ENCODE data around the gene SLC41A1. TPM values are rescaled to one million over a fixed set of nuclear protein-coding genes. Genes with fewer than 3 reads are reported as not detected.
A peak's percentile ranks its signal among the peaks of the same experiment; 100 is the strongest.

Gene SLC41A1
- total RNA-seq, 1 donor from 2014 or later, result 19.4 TPM

- Mint-ChIP-seq H3K27ac (peak overlapping the region; percentile 93), H3K27me3 (ENCODE audit: low read depth) (peaks cover 30% of the 10 kb centered on the region), H3K4me1 (peaks cover 51% of the 10 kb centered on the region), H3K4me3 (no peak overlapping the region), H3K9me3 (no peaks in the 10 kb centered on the region), H3K36me3 (no peaks in the 10 kb centered on the region)
- no peak for TF ChIP-seq CTCF (IDR thresholded peaks at IDR 0.05; ENCODE audit: unreplicated experiment)
- DNase-seq (ENCODE audit: low spot score in 2 of 2, unreplicated experiment in 2 of 2), result no peak
These were observed 42.4 kb downstream of the SLC41A1 start for GRCh38 chr1:205770618-205771017.

GRCh38 chr1:205769641-205770365 lies 43.2 kb downstream of the SLC41A1 start:
- no peak for TF ChIP-seq CTCF (IDR thresholded peaks at IDR 0.05; ENCODE audit: unreplicated experiment)
- H3K9me3 Mint-ChIP-seq, result no peaks in the 10 kb centered on the region
- H3K36me3 Mint-ChIP-seq, result no peaks in the 10 kb centered on the region
- peaks cover 46% of the 10 kb centered on the region for H3K4me1 Mint-ChIP-seq
- H3K27me3 Mint-ChIP-seq (ENCODE audit: low read depth), result peaks cover 26% of the 10 kb centered on the region
- peak overlapping the region; percentile 40 for H3K27ac Mint-ChIP-seq
- no peak overlapping the region for H3K4me3 Mint-ChIP-seq
- no peak for DNase-seq (ENCODE audit: low spot score in 2 of 2, unreplicated experiment in 2 of 2)

GRCh38 chr1:205767248-205767647 lies 45.8 kb downstream of the SLC41A1 start:
- TF ChIP-seq CTCF (IDR thresholded peaks at IDR 0.05; ENCODE audit: unreplicated experiment), result no peak

DNA sequence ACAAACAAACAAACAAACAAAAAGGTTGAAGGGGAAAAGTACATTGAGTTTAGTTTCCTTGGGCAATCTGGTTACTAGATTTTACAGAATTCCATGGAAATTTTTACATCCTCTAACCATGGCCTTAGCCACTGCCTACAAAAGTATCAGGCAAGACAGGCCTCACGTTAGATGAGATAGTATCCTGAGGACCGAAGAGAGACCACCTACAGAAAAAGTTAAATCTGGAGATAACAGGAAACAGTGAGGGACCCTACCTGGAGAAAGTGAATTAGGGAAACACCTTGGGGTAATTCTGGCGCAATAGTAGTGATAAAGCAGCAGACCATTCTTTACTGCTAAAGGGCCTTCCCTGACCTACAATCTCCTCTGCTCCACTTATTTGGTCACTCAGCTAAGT lies 46.4 kb downstream of the SLC41A1 start:
- no peaks in the 10 kb centered on the region for H3K27me3 Mint-ChIP-seq (ENCODE audit: low read depth)

More at GRCh38 chr1:205767248-205767647, 45.8 kb downstream of the SLC41A1 start:
- DNase-seq (ENCODE audit: low spot score in 2 of 2, unreplicated experiment in 2 of 2), result no peak
- Mint-ChIP-seq H3K4me3 (no peak overlapping the region), H3K9me3 (no peaks in the 10 kb centered on the region), H3K36me3 (no peaks in the 10 kb centered on the region), H3K4me1 (peaks cover 29% of the 10 kb centered on the region), H3K27ac (no peak overlapping the region), H3K27me3 (ENCODE audit: low read depth) (peaks cover 3% of the 10 kb centered on the region)

DNA sequence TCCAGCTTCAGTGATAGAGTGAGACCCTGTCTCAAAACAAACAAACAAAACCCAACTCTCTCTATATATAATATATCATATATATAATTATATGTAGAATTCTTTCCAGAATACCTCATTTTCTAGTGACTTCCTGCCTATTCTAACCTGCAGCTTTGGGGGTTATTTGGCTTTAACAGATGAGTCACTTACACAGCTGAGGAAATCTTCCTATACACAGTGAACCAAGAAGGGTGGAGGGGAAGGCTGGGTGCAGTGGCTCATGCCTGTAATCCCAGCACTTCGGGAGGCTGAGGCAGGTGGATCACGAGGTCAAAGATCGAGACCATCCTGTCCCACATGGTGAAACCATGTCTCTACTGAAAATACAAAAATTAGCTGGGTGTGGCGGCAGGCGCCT lies 47.0 kb downstream of the SLC41A1 start:
- no peak overlapping the region for H3K4me3 Mint-ChIP-seq
- no peaks in the 10 kb centered on the region for H3K27me3 Mint-ChIP-seq (ENCODE audit: low read depth)

More for the DNA sequence above, 46.4 kb downstream of the SLC41A1 start:
- no peak for TF ChIP-seq CTCF (IDR thresholded peaks at IDR 0.05; ENCODE audit: unreplicated experiment)
- Mint-ChIP-seq H3K4me3 (no peak overlapping the region), H3K27ac (no peak overlapping the region), H3K36me3 (no peaks in the 10 kb centered on the region), H3K4me1 (peaks cover 22% of the 10 kb centered on the region), H3K9me3 (no peaks in the 10 kb centered on the region)
- DNase-seq (ENCODE audit: low spot score in 2 of 2, unreplicated experiment in 2 of 2), result no peak

More for the DNA sequence above, 47.0 kb downstream of the SLC41A1 start:
- TF ChIP-seq CTCF (IDR thresholded peaks at IDR 0.05; ENCODE audit: unreplicated experiment), result no peak
- no peaks in the 10 kb centered on the region for H3K9me3 Mint-ChIP-seq
- no peak for DNase-seq (ENCODE audit: low spot score in 2 of 2, unreplicated experiment in 2 of 2)
- no peak overlapping the region for H3K27ac Mint-ChIP-seq
- peaks cover 19% of the 10 kb centered on the region for H3K4me1 Mint-ChIP-seq
- no peaks in the 10 kb centered on the region for H3K36me3 Mint-ChIP-seq

Measured in mesothelial cell of epicardium (in vitro differentiated cells).